HFFc6 (cell line): Measurements from ENCODE around the gene DISP2. TPM values are rescaled to one million over a fixed set of nuclear protein-coding genes. Genes with fewer than 3 reads are reported as not detected.

ENCODE experiments used
- DNase-seq: peaks from one replicate; pipeline ENCODE4 v3.0.0-alpha.2; 2018
- H3K27ac Mint-ChIP-seq: 2 replicates; pipeline ENCODE4 v1.8.0; 2020; ENCODE audit warnings: mild to moderate bottlenecking, mixed read lengths
- H3K27me3 Mint-ChIP-seq: 2 replicates; pipeline ENCODE4 v1.8.0; 2021; ENCODE audit warnings: mild to moderate bottlenecking, moderate library complexity, mixed read lengths; ENCODE audit not compliant: insufficient read depth
- H3K36me3 Mint-ChIP-seq: 2 replicates; pipeline ENCODE4 v1.8.0; 2021; ENCODE audit warnings: low read depth, mixed read lengths
- H3K4me1 Mint-ChIP-seq: 2 replicates; pipeline ENCODE4 v1.8.0; 2020; ENCODE audit warnings: low read depth, mixed read lengths
- H3K4me3 Mint-ChIP-seq: 2 replicates; pipeline ENCODE4 v1.8.0; 2020; ENCODE audit warnings: mild to moderate bottlenecking, moderate library complexity, mixed read lengths
- H3K9me3 Mint-ChIP-seq: 2 replicates; pipeline ENCODE4 v1.8.0; 2020; ENCODE audit warnings: mild to moderate bottlenecking, mixed read lengths
- total RNA-seq, 6 experiments: library from RNA; stranded (reverse); fragmentation: NEBNext Ultra II Directional; extraction: Animal tissue kit (Norgen Biotek cat#: 25700); gene quantifications; 2 replicates in 1 of 6; 3 replicates in 5 of 6; pipeline ENCODE4 v1.2.3, GENCODE V29; 2021
- TF ChIP-seq, protein P1 (sequence below): fragments of 200-600 bp; sonication (generic); IDR thresholded peaks from 2 replicates; pipeline ENCODE4 v1.5.0; 2021; ENCODE audit warnings: antibody characterized with exemption, mild to moderate bottlenecking

DISP2 gene
- total RNA-seq, 6 experiments from 2014 or later, result 0.03 to 0.26 (median 0.21) TPM

DNA sequence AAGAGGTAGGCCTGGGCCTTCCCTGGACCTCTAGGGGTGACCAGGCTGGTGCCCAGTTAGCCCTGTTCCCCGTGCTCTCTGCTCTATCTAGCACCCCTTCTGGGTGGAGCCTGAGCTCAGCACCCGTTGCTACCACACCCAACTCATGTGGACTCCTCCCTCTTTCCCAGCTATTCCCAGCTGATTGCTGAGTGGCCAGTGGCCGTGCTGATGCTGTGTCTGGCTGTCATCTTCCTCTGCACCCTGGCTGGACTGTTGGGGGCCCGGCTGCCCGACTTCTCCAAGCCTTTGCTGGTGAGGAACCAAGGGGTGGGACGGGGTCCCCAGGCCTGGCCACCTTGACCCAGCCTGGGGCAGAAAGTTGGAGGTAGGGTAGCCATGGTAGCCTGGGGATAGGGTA, 6.2 kb downstream of the DISP2 start:
- Mint-ChIP-seq H3K4me1 (no peaks in the 10 kb centered on the region), H3K9me3 (no peaks in the 10 kb centered on the region), H3K27ac (no peak overlapping the region), H3K4me3 (no peak overlapping the region), H3K27me3 (peaks cover 38% of the 10 kb centered on the region), H3K36me3 (no peaks in the 10 kb centered on the region)
- DNase-seq, result no peak
- TF ChIP-seq, protein P1, sequence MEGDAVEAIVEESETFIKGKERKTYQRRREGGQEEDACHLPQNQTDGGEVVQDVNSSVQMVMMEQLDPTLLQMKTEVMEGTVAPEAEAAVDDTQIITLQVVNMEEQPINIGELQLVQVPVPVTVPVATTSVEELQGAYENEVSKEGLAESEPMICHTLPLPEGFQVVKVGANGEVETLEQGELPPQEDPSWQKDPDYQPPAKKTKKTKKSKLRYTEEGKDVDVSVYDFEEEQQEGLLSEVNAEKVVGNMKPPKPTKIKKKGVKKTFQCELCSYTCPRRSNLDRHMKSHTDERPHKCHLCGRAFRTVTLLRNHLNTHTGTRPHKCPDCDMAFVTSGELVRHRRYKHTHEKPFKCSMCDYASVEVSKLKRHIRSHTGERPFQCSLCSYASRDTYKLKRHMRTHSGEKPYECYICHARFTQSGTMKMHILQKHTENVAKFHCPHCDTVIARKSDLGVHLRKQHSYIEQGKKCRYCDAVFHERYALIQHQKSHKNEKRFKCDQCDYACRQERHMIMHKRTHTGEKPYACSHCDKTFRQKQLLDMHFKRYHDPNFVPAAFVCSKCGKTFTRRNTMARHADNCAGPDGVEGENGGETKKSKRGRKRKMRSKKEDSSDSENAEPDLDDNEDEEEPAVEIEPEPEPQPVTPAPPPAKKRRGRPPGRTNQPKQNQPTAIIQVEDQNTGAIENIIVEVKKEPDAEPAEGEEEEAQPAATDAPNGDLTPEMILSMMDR, result no peak

GRCh38 chr15:40365016-40365415, 7.0 kb downstream of the DISP2 start:
- no peaks in the 10 kb centered on the region for H3K36me3 Mint-ChIP-seq
- H3K4me3 Mint-ChIP-seq, result no peak overlapping the region
- no peaks in the 10 kb centered on the region for H3K9me3 Mint-ChIP-seq
- no peak overlapping the region for H3K27ac Mint-ChIP-seq
- DNase-seq, result no peak
- TF ChIP-seq, protein P1, result no peak
- peaks cover 38% of the 10 kb centered on the region for H3K27me3 Mint-ChIP-seq
- no peaks in the 10 kb centered on the region for H3K4me1 Mint-ChIP-seq

DNA sequence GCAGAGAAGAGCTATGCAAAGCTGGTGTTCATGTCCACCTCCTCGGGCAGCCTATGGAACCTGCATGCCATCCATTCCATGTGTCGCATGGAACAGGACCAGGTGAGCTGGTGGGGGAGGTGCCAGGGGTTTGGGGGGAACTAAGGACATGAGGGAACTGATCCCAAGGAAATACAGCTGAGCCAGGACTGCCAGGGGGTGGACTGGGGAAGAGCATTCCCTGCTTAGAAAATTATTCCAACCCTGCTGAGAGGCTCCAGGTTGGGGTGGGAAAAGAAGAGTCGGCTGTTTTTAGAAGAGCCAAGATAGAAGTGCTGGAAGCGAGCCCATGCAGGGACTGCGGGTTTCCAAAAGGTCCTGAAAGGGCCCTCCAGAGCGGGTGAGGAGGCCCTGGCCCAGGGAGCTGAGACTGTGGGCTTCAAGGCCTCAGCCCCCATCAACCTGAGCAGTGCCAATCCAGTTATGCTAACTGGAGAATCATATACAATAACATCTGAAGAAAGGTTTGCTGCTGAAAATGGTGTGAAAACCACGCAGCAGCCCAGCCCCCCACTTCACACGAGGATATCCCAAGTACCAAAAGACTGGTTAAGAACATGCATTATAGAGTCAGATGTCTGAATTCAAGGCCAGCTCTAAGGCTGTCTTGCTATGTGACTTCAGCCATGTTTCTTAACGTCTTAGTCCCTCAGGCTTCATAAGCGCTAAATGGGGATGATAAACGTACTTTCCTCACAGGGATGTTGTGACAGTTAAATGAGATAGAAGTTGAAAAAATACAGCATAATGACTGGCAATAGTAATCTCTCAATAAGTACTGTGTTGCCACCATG, 7.8 kb downstream of the DISP2 start:
- H3K4me1 Mint-ChIP-seq, result 0 out of 2 replicates have a peak, but pooled peaks cover 2% of the 10 kb centered on the region
- no peak overlapping the region for H3K4me3 Mint-ChIP-seq
- no peak for DNase-seq
- no peak overlapping the region for H3K27ac Mint-ChIP-seq
- H3K36me3 Mint-ChIP-seq, result no peaks in the 10 kb centered on the region
- H3K9me3 Mint-ChIP-seq, result no peaks in the 10 kb centered on the region
- TF ChIP-seq, protein P1, result no peak
- H3K27me3 Mint-ChIP-seq, result peaks cover 35% of the 10 kb centered on the region

DNA sequence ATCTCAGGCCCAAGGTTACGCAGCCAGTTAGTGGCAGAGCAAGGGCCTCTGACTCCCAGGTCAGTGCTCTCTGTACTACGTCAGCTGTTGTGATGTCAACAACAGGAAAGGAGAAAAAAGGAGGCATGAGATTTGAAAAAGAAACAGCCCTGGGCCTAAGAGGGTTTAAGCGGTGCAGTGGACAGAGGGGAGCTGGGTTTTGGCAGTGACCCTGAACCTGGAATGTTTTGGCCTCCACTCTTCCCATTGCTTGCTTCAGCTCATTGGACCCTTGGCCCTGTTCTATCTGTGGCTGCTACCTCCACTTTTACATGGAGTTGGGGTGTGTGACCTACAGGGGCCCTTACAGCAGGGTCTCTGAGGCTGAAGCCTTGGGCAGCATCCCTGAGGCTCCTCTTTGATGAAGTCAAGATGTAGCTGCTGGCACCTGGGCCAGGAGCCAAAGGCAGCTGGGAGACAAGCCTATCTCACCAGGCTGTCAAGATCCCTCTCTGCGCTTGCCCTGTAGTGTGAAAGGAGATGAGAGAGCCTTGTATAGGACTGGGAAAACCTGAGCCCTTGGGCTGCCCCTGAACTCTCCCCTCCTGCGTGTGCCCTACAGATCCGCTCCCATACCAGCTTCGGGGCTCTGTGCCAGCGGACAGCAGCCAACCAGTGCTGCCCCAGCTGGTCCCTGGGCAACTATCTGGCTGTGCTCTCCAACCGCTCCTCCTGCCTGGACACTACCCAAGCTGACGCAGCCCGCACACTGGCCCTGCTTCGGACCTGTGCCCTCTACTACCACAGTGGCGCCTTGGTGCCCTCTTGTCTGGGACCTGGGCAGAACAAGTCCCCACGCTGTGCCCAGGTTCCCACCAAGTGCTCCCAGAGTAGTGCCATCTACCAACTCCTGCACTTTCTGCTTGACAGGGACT, 8.7 kb downstream of the DISP2 start:
- H3K9me3 Mint-ChIP-seq, result no peaks in the 10 kb centered on the region
- H3K4me3 Mint-ChIP-seq, result no peak overlapping the region
- no peaks in the 10 kb centered on the region for H3K36me3 Mint-ChIP-seq
- TF ChIP-seq, protein P1, result no peak
- H3K27me3 Mint-ChIP-seq, result peaks cover 32% of the 10 kb centered on the region
- no peak for DNase-seq
- H3K27ac Mint-ChIP-seq, result no peak overlapping the region
- H3K4me1 Mint-ChIP-seq, result peaks cover 8% of the 10 kb centered on the region; the same call in 1 of the 2 replicates

DNA sequence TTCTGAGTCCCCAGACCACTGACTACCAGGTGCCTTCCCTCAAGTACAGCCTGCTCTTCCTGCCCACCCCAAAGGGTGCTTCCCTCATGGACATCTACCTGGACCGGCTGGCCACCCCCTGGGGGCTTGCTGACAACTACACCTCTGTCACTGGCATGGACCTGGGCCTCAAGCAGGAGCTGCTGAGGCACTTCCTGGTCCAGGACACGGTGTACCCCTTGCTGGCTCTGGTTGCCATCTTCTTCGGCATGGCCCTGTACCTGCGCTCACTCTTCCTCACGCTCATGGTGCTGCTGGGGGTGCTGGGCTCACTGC, 9.3 kb downstream of the DISP2 start:
- Mint-ChIP-seq H3K27ac (no peak overlapping the region), H3K9me3 (no peaks in the 10 kb centered on the region), H3K36me3 (no peaks in the 10 kb centered on the region), H3K4me1 (peaks cover 8% of the 10 kb centered on the region; the same call in 1 of the 2 replicates), H3K27me3 (peaks cover 26% of the 10 kb centered on the region), H3K4me3 (no peak overlapping the region)
- no peak for DNase-seq
- TF ChIP-seq, protein P1, result no peak
